Nephron progenitor cell (in vitro differentiated cells): ENCODE measurements around the gene TDO2.
A peak's percentile ranks its signal among the peaks of the same experiment; 100 is the strongest.

Source experiments
- DNase-seq: peaks from one replicate; pipeline ENCODE4 v3.0.0; 2021
- H3K27ac Mint-ChIP-seq: 2 replicates; pipeline ENCODE4 v1.8.0; 2021; ENCODE audit warnings: mild to moderate bottlenecking, moderate library complexity, mixed read lengths
- H3K27me3 Mint-ChIP-seq: 2 replicates; pipeline ENCODE4 v1.8.0; 2021; ENCODE audit warnings: mild to moderate bottlenecking, low read depth, mixed read lengths; ENCODE audit not compliant: poor library complexity
- H3K36me3 Mint-ChIP-seq: 2 replicates; pipeline ENCODE4 v1.8.0; 2021; ENCODE audit warnings: low read depth, mixed read lengths
- H3K4me1 Mint-ChIP-seq: 2 replicates; pipeline ENCODE4 v1.8.0; 2021; ENCODE audit warnings: mixed read lengths
- H3K4me3 Mint-ChIP-seq: 2 replicates; pipeline ENCODE4 v1.8.0; 2021; ENCODE audit warnings: mild to moderate bottlenecking, moderate library complexity, mixed read lengths
- H3K9me3 Mint-ChIP-seq: 2 replicates; pipeline ENCODE4 v1.8.0; 2021; ENCODE audit warnings: mild to moderate bottlenecking, moderate library complexity, mixed read lengths
- CTCF ChIP-seq: fragments of 200-600 bp; sonication (generic); IDR thresholded peaks from 2 replicates; pipeline ENCODE4 v1.5.0; 2021; ENCODE audit warnings: antibody characterized with exemption

TDO2 gene

GRCh38 chr4:155950461-155950860 lies 47.0 kb downstream of the TDO2 start:
- H3K27ac Mint-ChIP-seq = no peak overlapping the region
- no peaks in the 10 kb centered on the region for H3K36me3 Mint-ChIP-seq
- DNase-seq = no peak
- H3K4me1 Mint-ChIP-seq = peaks cover 9% of the 10 kb centered on the region
- H3K27me3 Mint-ChIP-seq = no peaks in the 10 kb centered on the region
- no peak for TF ChIP-seq CTCF
- no peak overlapping the region for H3K4me3 Mint-ChIP-seq
- no peaks in the 10 kb centered on the region for H3K9me3 Mint-ChIP-seq

GRCh38 chr4:155952501-155952901 lies 49.0 kb downstream of the TDO2 start:
- H3K4me1 Mint-ChIP-seq = peaks cover 9% of the 10 kb centered on the region
- no peaks in the 10 kb centered on the region for H3K36me3 Mint-ChIP-seq
- H3K27me3 Mint-ChIP-seq = no peaks in the 10 kb centered on the region
- no peak for DNase-seq
- no peaks in the 10 kb centered on the region for H3K9me3 Mint-ChIP-seq
- H3K27ac Mint-ChIP-seq = no peak overlapping the region
- H3K4me3 Mint-ChIP-seq = peak overlapping the region; percentile 5
- no peak for TF ChIP-seq CTCF

DNA sequence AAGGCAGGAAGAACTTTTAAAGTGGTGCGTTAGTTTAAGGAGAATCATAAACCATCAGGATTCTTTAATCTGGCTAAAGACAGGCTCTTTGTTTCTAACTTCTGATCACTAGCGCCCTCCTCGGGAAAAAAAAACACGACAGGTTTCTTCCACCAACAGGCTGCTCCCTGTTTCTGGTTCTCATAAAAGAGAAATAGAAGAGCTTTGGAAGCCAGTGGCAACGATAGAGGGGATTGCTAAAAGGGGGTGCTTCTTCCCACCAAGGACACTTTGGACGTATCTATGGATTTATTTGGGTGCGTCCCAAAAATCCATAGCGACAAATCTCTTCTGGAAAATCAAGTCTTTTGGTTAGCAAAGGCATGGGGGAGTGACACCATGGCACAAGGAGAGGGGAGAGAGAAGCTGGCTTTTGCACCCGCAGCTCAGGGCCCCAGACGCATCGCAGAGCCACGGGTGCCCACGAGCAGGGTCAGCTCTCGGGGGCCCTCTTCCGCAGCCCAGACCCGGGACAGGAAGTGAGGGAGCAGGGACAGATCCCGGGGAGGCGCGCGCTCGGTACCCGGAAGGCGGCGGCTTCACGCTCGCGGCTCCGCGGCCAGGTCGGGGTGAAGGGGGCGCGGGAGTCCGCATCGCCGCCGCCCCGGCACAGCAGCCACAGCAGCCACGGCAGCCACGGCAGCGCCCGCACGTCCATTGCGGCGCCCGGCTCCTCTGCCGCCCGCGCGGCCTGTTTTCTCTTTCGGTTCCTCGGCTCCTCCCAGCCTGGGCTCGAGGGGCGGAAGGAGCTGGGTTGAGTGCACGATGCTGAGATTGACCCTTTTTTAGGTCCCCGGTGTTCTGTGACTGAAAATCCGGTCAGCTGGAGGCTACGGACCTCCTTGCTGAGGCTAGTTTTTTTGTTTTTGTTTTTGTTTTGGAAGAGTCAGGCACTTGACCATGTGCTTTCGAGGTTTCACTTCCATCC lies 49.9 kb downstream of the TDO2 start, which contains the start of gene CTSO:
Gene CTSO (minus strand): TSS at position 716 of the 967 bp plus-strand sequence. CDS start 19 bp downstream, at position 697.
- Mint-ChIP-seq H3K36me3 (no peaks in the 10 kb centered on the region), H3K27me3 (no peaks in the 10 kb centered on the region), H3K9me3 (no peaks in the 10 kb centered on the region), H3K4me3 (peak within 1 kb of the TSS; percentile 86), H3K27ac (peak within 1 kb of the TSS; percentile 95), H3K4me1 (peaks cover 9% of the 10 kb centered on the region)
- DNase-seq = peak; percentile 56
- peak; percentile 34 for TF ChIP-seq CTCF

GRCh38 chr4:155954118-155954685 lies 50.7 kb downstream of the TDO2 start:
- Mint-ChIP-seq H3K4me1 (peaks cover 9% of the 10 kb centered on the region), H3K27ac (no peak overlapping the region), H3K36me3 (no peaks in the 10 kb centered on the region), H3K9me3 (no peaks in the 10 kb centered on the region), H3K4me3 (peak overlapping the region; percentile 86), H3K27me3 (no peaks in the 10 kb centered on the region)
- TF ChIP-seq CTCF = no peak
- DNase-seq = no peak

DNA sequence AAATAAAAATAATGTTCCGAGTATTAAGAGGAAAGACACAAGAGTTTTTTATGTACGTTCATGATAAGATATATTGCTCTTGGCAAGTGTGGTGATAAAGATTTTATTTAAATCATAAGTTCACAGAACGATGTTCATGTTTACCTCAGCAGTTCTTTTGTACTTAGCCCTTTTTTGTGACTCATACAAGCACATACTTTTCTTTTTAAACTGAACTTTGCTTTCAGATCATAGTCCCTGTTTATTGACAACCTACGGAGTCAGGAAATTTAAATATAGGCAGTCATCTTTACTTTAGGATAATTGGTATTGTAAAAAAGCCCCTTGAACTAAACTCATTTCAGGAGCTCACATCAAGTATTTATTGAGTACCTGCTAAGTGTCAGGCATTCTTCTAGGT lies 51.4 kb downstream of the TDO2 start:
- Mint-ChIP-seq H3K4me3 (no peak overlapping the region), H3K27me3 (peaks cover 3% of the 10 kb centered on the region), H3K27ac (no peak overlapping the region), H3K9me3 (no peaks in the 10 kb centered on the region), H3K36me3 (no peaks in the 10 kb centered on the region), H3K4me1 (peaks cover 9% of the 10 kb centered on the region)
- no peak for TF ChIP-seq CTCF
- no peak for DNase-seq
